Measurements from ENCODE around the gene SERPINA12.

The SERPINA12 gene

GRCh38 chr14:94509356-94509755 lies at the start of gene SERPINA12:
Gene SERPINA12 (minus strand): TSS chr14:94509469. CDS start chr14:94498397, 11,072 bp downstream.
- ATAC-seq: no peak

DNA sequence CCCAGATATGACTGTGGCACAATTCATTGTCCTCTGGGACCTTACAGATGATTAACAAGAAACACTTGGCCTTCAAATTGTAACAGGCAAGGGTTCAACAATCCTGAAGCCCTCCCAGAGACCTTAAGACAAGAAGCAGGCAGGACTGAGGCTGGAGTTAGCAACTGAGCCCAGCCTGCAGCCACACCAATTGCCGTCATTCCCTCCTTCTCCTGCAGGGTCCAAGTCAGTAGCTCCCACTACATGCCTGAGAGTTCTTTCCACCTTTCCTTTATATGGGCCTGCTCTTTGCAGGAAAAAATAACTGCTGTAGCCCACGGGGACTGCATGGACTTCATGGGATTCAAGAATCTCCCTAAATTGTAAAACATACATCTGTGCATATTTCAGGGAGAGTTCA lies 49.6 kb upstream of the SERPINA12 start:
- ATAC-seq: no peak

GRCh38 chr14:94557327-94557726 lies 48.1 kb upstream of the SERPINA12 start:
- no peak for ATAC-seq

DNA sequence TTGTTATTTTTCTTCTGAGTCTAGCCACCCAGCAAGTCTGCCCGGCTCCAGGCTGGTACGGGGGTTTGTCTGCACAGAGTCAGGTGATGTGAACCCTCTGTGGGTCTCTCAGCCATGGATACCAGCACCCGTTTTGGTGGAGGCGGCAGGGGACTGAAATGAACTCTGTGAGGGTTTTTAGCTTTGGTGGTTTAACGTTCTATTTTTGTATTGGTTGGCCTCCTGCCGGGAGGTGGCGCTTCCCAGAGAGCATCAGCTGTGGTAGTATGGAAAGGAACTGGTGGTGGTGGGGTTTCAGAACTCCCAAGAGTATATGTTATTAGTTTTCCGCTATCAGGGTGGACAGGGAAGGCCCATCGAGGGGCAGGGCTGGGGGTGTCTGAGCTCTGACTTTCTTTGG lies 46.7 kb upstream of the SERPINA12 start:
- ATAC-seq: no peak

DNA sequence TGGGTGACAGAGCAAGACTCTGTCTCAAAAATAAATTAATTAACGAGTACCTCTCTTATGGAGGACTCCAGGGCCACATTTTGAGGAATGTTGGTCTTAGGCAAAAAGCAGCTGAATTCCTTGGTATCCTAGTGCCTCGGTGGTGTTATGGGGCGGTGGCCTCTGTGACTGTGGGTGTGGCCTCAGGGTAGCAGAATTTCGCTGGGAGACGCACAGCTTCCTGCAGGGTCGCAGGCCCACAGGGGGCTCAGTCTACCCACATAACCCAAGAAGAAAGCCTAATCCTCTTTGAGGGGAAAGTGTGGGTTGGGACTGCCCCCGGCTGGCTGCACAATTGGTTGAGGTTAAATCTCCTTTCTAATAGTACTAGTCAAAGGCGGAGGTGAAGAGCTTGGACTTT lies 40.8 kb upstream of the SERPINA12 start:
- ATAC-seq: no peak

GRCh38 chr14:94548999-94549985 lies 40.0 kb upstream of the SERPINA12 start:
- no peak for ATAC-seq

DNA sequence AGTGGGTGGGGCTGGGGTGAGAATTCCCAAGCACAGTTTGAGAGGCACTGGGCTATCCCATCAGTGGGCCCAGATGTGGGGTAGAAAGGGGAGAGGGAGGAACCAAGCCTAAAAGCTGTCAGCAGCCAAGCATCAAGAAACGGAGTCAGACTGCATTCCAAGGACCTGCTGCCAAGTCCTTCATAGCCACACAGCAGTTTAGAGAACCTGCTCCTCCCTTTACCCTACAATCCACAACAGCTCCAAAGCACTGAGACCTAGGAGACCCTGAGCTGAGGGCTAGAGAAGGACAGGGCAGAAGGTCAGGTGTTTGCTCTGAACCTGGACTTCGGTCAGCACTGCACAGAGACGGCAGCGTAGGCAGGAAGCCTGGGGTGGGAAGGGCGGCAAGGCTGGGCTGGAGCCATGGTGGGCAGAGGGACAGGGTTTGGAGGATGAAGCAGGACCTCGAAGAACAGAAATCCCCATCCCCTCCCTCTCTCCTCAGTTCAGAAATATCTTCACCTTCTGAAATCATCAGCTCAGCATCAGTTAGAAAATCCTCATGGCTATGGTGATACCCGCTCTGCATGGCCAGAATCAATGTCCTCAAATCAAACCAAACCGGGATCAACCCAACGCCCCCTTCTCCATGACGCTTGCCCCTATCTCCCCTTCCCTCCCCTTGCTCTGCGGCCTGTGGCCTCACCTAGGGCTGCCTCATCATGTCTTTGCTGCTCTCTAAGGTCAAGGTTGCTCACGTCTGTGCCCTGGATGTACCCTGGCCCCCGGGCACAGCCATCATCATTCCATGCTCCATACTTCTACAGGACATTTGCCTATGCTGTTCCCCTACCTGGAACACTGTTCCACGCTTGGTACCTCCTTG lies 39.1 kb upstream of the SERPINA12 start:
- ATAC-seq: no peak

- no peak for ATAC-seq
Observed at GRCh38 chr14:94547726-94548125, 38.5 kb upstream of the SERPINA12 start.

- ATAC-seq: no peak
Observed at GRCh38 chr14:94547151-94547680, 37.9 kb upstream of the SERPINA12 start.

DNA sequence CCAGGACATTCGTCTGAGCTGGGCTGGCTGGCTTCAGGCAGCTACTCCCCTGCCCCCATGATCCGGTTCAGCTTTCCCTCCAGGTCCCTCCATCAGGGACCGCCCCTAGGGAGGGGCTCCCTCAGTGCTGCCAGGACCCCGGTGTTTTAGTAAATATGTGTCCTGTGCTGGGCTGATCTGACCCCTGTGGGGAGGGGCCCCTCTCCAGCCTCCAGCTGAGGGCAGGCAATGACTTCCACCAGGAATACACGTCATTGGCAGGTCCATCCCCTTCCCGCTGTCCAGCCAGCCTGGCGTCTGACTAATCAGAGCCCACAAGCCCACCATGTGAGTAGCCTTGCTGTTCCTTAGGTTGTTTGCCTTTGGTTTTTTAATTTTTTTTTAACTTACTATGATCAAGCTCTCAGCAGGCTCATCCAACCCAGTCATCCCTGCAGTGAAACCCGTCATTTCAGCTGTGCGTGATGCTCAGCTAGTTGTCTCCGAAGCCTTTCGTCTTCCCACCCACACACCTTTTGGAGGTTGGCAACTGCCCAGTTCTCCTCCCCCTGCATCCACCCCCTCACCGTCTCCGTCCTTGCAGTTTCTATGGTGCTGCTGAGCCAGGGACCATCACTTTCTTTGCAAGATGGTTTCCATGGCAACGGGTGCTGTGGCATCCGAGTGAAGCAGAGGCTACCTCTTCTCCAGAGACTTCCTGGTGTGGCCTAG lies 36.0 kb upstream of the SERPINA12 start:
- no peak for ATAC-seq

GRCh38 chr14:94544726-94545125 lies 35.5 kb upstream of the SERPINA12 start:
- ATAC-seq: no peak

DNA sequence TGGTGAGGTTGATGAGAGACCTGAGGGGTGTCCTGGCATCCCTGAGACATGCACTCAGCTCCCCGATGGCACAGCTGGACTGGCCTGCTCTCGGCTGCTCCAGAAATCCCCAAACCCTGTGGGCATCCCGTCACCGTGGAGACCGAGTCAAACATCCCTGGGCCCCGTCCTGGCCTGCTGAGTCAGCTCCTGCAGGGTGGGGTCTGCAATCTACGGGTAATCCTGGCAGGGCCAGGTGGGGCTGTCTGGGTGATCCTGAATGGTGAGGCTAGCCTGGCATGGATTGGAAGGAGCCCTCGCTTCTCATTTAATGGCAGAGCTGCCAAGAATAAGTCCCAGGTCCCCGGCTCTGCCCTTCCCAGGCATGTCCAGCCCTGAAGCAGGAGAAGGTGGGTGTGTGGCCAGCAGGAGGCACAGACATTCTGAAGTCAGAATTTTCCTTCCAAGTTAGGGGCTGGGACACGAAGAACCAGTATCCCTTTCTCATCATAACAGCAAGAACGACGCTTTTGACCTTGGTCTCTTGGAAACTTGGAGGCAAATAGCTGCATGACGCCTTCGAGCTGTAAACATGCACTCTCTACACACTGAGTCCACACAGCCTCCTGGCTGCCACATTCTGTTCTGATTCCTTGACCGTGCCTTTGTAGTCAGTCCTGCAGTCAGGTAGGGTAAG lies 34.3 kb upstream of the SERPINA12 start:
- ATAC-seq: no peak

DNA sequence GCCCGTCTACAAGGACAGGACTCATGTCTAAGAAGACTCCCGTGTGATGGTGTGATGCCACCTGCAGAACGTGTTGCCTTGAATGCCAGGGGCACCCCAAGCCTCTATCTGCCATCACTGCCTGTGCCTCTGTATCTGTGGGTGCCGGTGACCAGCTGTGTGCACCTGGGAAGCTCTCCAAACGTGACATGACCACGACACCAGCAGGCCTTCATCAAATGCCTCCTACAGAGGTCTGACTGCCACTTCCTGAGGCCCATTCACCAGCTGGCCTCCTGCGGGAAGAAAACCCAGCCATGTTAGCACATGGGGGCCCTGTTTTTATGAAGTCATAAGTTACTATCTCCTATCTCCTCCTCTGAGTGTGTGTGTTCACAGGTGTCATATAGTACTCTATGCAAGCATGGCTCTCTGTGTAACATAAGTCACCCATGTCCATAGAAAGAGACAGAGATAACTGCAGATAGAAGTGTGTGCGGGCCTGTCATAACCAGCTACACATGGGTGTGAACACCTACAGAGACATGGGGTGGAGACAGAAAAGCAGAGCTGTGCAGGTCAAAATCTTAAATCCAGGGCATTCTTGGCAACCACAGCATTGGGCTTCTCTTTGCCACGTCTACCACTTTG lies 33.7 kb upstream of the SERPINA12 start:
- ATAC-seq: no peak

DNA sequence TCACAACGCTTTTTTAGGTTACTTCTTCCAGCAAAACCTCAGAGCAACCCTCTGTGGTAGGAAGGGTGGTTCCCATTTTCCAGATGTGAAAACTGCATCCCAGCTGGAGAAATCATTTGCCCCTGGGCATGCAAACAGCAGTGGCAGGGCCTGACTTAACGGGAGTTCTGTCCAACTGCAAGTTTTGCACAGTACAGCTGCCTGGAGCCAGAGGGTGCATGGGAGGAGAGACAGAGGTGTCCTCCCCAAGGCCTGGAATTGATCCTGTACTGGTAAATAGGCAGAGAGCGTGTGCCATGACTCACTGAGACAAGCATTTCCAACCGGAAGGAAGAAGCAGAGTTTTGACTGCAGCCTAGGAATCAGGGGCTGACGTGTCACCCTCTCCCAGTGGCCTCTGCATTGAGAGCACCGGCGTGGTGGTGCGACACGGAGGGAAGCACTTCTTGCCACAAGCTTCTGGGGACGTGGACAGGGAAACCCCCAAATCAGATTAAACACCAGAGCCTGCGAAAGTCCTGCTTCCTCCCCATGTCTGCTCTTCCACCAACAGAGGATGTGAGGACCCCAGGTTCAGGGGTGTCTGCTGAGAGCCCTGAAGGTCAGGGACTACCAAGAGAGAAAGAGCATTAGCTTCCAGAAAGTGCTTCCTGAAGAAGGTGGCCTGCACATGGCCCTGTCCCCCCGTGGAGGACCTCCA lies 33.0 kb upstream of the SERPINA12 start:
- no peak for ATAC-seq

DNA sequence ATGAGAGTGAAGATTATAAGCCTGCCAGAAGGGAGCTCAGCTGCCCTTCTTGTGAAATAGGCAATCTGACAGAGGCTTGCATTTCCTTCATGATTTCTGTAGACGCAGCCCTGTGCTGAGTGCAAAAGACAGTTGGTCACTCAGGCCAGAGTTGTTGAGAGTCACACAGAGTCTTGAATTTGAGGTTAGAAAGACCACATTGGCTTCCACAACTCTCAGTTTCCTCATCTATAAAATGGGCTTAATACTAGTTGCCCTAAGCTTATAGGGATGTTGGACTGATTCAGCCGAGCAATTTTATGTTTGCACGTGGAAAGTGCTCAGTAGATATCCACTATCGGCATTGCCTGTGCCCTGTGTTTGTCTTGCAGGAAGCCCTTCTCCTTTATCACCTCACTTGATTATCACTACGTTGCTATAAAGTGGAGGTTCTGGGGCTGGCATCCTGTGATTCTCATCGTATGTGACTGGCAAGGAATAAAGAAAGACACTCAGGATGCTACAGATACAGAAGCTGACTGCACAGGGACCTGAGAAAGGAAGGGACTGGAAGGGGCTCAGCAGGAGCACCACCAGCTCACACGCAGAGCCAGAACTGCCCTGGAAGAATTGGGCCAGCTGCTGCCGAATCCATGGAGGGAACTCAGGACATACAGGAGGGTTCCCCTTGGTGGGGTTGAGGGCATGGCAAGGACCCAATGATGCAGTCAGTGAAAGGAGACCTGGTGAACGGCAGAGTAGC lies 32.1 kb upstream of the SERPINA12 start:
- no peak for ATAC-seq

- ATAC-seq: no peak
Observed at GRCh38 chr14:94540031-94540794, 30.9 kb upstream of the SERPINA12 start.

DNA sequence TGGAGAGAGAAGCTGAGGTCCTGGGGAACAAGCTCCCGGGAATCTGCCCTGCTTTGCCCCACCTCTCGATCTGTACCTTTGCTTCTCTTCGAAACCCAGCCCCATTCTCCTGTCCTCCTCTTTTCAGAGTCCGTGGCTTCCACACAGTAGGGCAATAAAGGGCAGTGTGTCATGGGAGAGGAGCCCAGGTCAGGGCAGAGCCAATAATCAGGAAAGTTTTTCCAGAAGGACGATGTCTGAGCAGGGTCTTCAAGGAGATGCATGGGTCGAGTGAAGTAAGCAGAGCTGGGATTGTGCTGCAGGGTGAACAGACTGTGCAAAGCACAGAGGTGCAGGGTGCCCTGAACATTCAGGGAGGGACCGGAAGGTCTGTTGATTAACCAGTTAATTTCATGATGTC lies 29.9 kb upstream of the SERPINA12 start:
- no peak for ATAC-seq

DNA sequence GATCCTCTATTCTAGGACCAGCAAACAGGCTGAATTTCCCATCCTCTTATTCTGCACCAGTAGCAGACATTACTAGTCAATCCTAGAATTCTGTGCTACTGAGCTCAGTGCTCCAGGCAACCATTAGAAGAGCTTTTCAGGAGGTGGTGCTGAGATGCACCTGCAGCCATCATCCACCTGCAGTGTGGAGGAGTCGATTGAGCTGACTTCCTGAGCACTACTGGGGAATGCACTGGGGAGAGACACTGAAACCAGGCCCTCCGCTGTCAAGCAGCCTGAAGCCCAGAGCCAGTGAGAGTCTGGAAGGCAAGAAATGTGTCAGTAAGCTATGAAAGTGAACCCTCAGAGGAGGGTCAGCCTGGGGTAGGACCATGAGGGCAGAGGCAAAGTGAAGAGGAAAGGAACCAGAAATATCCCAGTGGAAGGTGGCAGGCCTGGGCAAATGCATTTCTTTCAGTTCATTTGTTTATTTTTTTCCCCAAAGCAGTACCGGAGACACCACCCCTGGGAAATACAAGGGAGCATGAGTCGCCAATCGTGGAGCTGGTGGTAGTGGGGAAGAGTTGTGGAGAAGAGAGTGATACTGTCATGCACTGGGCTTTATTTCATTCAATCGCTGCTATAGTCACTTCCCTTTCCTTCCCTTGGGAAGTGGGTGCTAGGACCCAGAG lies 28.9 kb upstream of the SERPINA12 start:
- ATAC-seq: no peak

- no peak for ATAC-seq
Observed at GRCh38 chr14:94536836-94537235, 27.6 kb upstream of the SERPINA12 start.
